Trophoblast cell (in vitro differentiated cells and primary cell): ENCODE data around the gene PKNOX1.
"Not testable (repeated sequence)": the region's sequence is repeated elsewhere in the genome, so short reads cannot be mapped to it uniquely, and the experiment has no call there.

Experiments
- DNase-seq, 2 donors: peaks; one replicate each; pipeline ENCODE4 v3.0.0-alpha.2; 2016
- H2AFZ ChIP-seq: 2 replicates; pipeline ENCODE4 v1.6.1; 2013; ENCODE audit warnings: low read length, moderate library complexity, mild to moderate bottlenecking; ENCODE audit not compliant: insufficient read depth, poor library complexity
- H2AK5ac ChIP-seq: 2 replicates; pipeline ENCODE4 v1.6.1; 2013; ENCODE audit warnings: mild to moderate bottlenecking, low read length
- H2BK120ac ChIP-seq: 2 replicates; pipeline ENCODE4 v1.6.1; 2013; ENCODE audit warnings: low read length, mild to moderate bottlenecking, moderate library complexity; ENCODE audit not compliant: insufficient read depth, poor library complexity
- H2BK12ac ChIP-seq: 2 replicates; pipeline ENCODE4 v1.6.1; 2013; ENCODE audit warnings: mild to moderate bottlenecking, low read length, moderate library complexity
- H2BK5ac ChIP-seq: 2 replicates; pipeline ENCODE4 v1.6.1; 2013; ENCODE audit warnings: low read length, low read depth, moderate library complexity, mild to moderate bottlenecking; ENCODE audit not compliant: poor library complexity
- H3K14ac ChIP-seq: 2 replicates; pipeline ENCODE4 v1.6.1; 2013; ENCODE audit warnings: mild to moderate bottlenecking, low read length
- H3K18ac ChIP-seq: 2 replicates; pipeline ENCODE4 v1.6.1; 2013; ENCODE audit warnings: mild to moderate bottlenecking, low read length
- H3K23ac ChIP-seq: 2 replicates; pipeline ENCODE4 v1.6.1; 2013; ENCODE audit warnings: low read length
- H3K27ac ChIP-seq: 2 replicates; pipeline ENCODE4 v1.5.1; 2013; ENCODE audit warnings: low read depth, mild to moderate bottlenecking, inconsistent platforms, low read length, moderate library complexity
- H3K27me3 ChIP-seq: 2 replicates; pipeline ENCODE4 v1.6.1; 2013; ENCODE audit warnings: inconsistent platforms, mild to moderate bottlenecking, low read length, moderate library complexity; ENCODE audit not compliant: insufficient read depth
- H3K36me3 ChIP-seq, 2 experiments: 1 replicate in 1 of 2; 2 replicates in 1 of 2; pipeline ENCODE4 v1.6.1; 2013; ENCODE audit warnings: low read length in 2 of 2, mild to moderate bottlenecking in 2 of 2, moderate library complexity in 1 of 2; ENCODE audit not compliant: insufficient read depth in 2 of 2, control insufficient read depth in 1 of 2
- H3K4ac ChIP-seq: 2 replicates; pipeline ENCODE4 v1.6.1; 2013; ENCODE audit warnings: low read depth, mild to moderate bottlenecking, low read length, moderate library complexity
- H3K4me1 ChIP-seq, 2 experiments: 1 replicate in 1 of 2; 2 replicates in 1 of 2; pipeline ENCODE4 v1.6.1; 2013; ENCODE audit warnings: low read length in 2 of 2, mild to moderate bottlenecking in 2 of 2, moderate library complexity in 1 of 2; ENCODE audit not compliant: insufficient read depth in 2 of 2, control insufficient read depth in 1 of 2
- H3K4me2 ChIP-seq: 2 replicates; pipeline ENCODE4 v1.6.1; 2013; ENCODE audit warnings: inconsistent platforms, mild to moderate bottlenecking, low read length, moderate library complexity
- H3K4me3 ChIP-seq: 2 replicates; pipeline ENCODE4 v1.5.1; 2013; ENCODE audit warnings: mild to moderate bottlenecking, low read depth, low read length, inconsistent platforms
- H3K79me1 ChIP-seq: one replicate; pipeline ENCODE4 v1.6.1; 2013; ENCODE audit warnings: low read length
- H3K79me2 ChIP-seq: 2 replicates; pipeline ENCODE4 v1.6.1; 2013; ENCODE audit warnings: low read length, mild to moderate bottlenecking; ENCODE audit not compliant: control insufficient read depth, insufficient read depth, poor library complexity
- H3K9ac ChIP-seq: 2 replicates; pipeline ENCODE4 v1.6.1; 2013; ENCODE audit warnings: mild to moderate bottlenecking, low read length
- H3K9me3 ChIP-seq: 2 replicates; pipeline ENCODE4 v1.6.1; 2013; ENCODE audit warnings: low read depth, mild to moderate bottlenecking, control low read depth, inconsistent platforms, low read length; ENCODE audit not compliant: insufficient read depth
- H4K12ac ChIP-seq: 2 replicates; pipeline ENCODE4 v1.6.1; 2013; ENCODE audit warnings: low read depth, mild to moderate bottlenecking, low read length, moderate library complexity
- H4K8ac ChIP-seq: 2 replicates; pipeline ENCODE4 v1.6.1; 2013; ENCODE audit warnings: low read depth, mild to moderate bottlenecking, low read length, moderate library complexity
- H4K91ac ChIP-seq: one replicate; pipeline ENCODE4 v1.6.1; 2013; ENCODE audit warnings: low read depth, mild to moderate bottlenecking, low read length, moderate library complexity
- WGBS: extraction: QIAGEN DNeasy Blood & Tissue Kit; methylation state at CpG from one replicate; pipeline ENCODE4 v1.1.7; 2013; ENCODE audit warnings: missing lambda C conversion rate; ENCODE audit not compliant: insufficient read length, insufficient coverage; ENCODE audit errors: extremely low coverage; 5-methylcytosine and 5-hydroxymethylcytosine counted together

The PKNOX1 gene

DNA sequence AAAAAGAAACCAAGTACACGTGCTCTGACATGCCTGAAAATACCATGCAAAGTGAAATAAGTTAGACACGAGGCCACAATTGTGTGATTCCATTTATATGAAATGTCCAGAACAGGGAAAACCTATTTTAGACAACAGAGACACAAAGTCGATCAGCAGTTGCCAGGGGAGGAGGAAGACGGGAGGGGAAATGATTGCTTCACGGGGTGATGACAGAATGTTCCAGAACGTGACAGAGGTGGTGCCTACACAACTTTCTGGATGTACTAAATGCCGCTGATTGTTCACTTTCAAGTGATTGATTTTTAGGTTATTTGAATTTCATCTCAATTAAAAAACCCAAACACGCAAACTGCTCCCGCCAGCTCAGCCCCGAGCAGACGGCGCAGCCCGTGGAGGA, 78.8 kb downstream of the PKNOX1 start:
- H3K9ac ChIP-seq, H3K4ac ChIP-seq, H3K4me1 ChIP-seq: not testable (repeated sequence)

GRCh38 chr21:43062955-43063664, 88.7 kb downstream of the PKNOX1 start:
- H4K12ac ChIP-seq, H3K27ac ChIP-seq, H3K4ac ChIP-seq, H3K27me3 ChIP-seq, H3K14ac ChIP-seq, H2BK120ac ChIP-seq, H3K4me3 ChIP-seq, H3K4me1 ChIP-seq, H2BK5ac ChIP-seq, H3K18ac ChIP-seq, H3K4me2 ChIP-seq, H4K91ac ChIP-seq, H2AK5ac ChIP-seq, H3K9ac ChIP-seq, H4K8ac ChIP-seq, H3K79me1 ChIP-seq, H3K9me3 ChIP-seq, DNase-seq, H3K79me2 ChIP-seq, H3K36me3 ChIP-seq, H2AFZ ChIP-seq, H3K23ac ChIP-seq, H2BK12ac ChIP-seq: not testable (repeated sequence)
- no CpG with 5 or more reads among the region's 28 CpGs for WGBS

More for the DNA sequence above, 78.8 kb downstream of the PKNOX1 start:
- not testable (repeated sequence) for H3K27ac ChIP-seq, H2AFZ ChIP-seq, H3K36me3 ChIP-seq, H3K18ac ChIP-seq, H2AK5ac ChIP-seq, H2BK12ac ChIP-seq, H2BK120ac ChIP-seq, H3K4me3 ChIP-seq, H2BK5ac ChIP-seq, H3K79me2 ChIP-seq, H4K12ac ChIP-seq, H3K9me3 ChIP-seq, H3K14ac ChIP-seq, H3K23ac ChIP-seq, H3K4me2 ChIP-seq, H4K91ac ChIP-seq, DNase-seq, H3K79me1 ChIP-seq, H4K8ac ChIP-seq, H3K27me3 ChIP-seq
- WGBS = no CpG with 5 or more reads among the region's 13 CpGs

GRCh38 chr21:43064265-43064917, 90.0 kb downstream of the PKNOX1 start:
- not testable (repeated sequence) for H2BK120ac ChIP-seq, H3K79me2 ChIP-seq, H4K12ac ChIP-seq, H3K14ac ChIP-seq, H3K27ac ChIP-seq, H3K9ac ChIP-seq, H4K91ac ChIP-seq, H3K4me3 ChIP-seq, H2BK5ac ChIP-seq, H3K9me3 ChIP-seq, H3K4me2 ChIP-seq, H2BK12ac ChIP-seq, H3K4ac ChIP-seq, H3K23ac ChIP-seq, H3K4me1 ChIP-seq, H3K18ac ChIP-seq, H2AFZ ChIP-seq, H3K36me3 ChIP-seq, DNase-seq, H4K8ac ChIP-seq, H2AK5ac ChIP-seq, H3K79me1 ChIP-seq, H3K27me3 ChIP-seq
- no CpG with 5 or more reads among the region's 22 CpGs for WGBS

DNA sequence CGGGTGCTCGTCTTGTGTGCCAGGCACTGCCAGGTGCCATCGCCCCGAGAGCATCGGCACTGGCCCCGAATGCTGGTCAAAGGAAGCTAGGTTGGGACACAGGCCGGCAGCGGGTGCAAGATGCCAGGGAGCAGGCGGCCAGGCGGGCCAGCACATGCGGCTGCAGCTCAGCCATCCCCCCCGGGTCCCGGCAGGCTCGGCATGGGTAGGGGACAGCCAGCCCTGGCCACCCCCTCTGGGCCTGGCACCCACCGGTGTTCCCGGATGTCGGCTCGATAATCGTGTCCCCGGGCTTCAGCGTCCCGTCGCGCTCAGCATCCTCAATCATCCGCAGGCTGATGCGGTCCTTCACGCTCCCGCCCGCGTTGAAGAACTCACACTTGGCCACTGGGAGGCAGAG, 91.6 kb downstream of the PKNOX1 start:
- not testable (repeated sequence) for H3K4me1 ChIP-seq, H3K4ac ChIP-seq, H3K4me3 ChIP-seq, H3K79me2 ChIP-seq, H3K9me3 ChIP-seq, H3K23ac ChIP-seq, H3K79me1 ChIP-seq, DNase-seq, H2BK120ac ChIP-seq, H4K12ac ChIP-seq, H2AK5ac ChIP-seq, H3K14ac ChIP-seq, H3K36me3 ChIP-seq, H3K27ac ChIP-seq, H2BK12ac ChIP-seq, H4K91ac ChIP-seq, H3K27me3 ChIP-seq, H3K9ac ChIP-seq, H2BK5ac ChIP-seq, H3K18ac ChIP-seq, H4K8ac ChIP-seq, H2AFZ ChIP-seq, H3K4me2 ChIP-seq
- no CpG with 5 or more reads among the region's 30 CpGs for WGBS
